A172 (cell line): ENCODE data around the gene TMEM119. TPM values are rescaled to one million over a fixed set of nuclear protein-coding genes. Genes with fewer than 3 reads are reported as not detected.
"Not testable (repeated sequence)": the region's sequence is repeated elsewhere in the genome, so short reads cannot be mapped to it uniquely, and the experiment has no call there.

Experiments
- DNase-seq: peaks from one replicate; pipeline ENCODE4 v3.0.0-alpha.2; 2015; ENCODE audit warnings: low spot score
- total RNA-seq: library from RNA; depleted of rRNA; stranded (reverse); fragments of >200 nt; shearing (Covaris generic); gene quantifications from 2 replicates; pipeline ENCODE4 v1.2.3, GENCODE V29; 2014

The TMEM119 gene
- total RNA-seq, 1 experiment from 2014 or later, result not detected

GRCh38 chr12:108567406-108568337 is 30.2 kb downstream of the TMEM119 start:
- peak; percentile 19 for DNase-seq

DNA sequence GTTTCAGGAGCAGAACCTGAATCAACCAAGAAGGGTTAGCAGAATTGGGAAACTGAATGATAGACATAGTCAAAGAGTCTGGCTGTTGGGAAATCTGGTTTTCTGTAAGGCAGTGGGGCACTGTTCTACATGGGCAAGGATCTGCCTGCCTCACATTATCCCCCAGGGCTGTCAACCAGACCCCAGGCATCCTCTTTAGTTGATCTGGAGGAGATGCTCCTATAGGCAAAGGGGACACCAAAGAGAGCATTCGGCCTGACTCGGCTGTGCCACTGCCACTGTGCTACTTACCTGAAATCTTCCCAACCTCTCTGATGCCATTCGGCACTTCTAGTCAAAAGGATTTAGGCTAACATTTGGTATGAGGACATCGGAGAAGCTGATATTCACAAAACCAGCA is 31.4 kb downstream of the TMEM119 start:
- DNase-seq, result no peak

DNA sequence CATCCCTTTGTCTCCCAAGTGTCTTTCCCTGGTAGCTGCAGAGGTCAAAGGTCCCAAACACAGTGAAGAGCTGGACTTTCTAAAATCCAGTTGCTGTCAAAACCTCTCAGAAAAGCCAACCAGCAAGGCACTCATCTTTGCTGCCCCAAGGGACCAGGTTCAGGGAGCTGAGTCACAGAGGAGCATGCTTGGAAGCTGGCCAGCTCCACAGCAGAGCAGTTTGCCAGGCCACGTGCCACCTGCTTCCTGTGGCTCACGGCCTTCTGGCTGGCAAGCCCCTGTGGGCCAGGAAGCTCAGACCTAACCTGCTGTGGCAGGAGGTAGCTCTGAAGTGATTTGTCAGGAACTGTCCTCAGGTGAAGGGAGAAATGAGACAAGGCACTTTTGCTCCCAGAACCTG is 31.9 kb downstream of the TMEM119 start:
- peak; percentile 90 for DNase-seq

DNA sequence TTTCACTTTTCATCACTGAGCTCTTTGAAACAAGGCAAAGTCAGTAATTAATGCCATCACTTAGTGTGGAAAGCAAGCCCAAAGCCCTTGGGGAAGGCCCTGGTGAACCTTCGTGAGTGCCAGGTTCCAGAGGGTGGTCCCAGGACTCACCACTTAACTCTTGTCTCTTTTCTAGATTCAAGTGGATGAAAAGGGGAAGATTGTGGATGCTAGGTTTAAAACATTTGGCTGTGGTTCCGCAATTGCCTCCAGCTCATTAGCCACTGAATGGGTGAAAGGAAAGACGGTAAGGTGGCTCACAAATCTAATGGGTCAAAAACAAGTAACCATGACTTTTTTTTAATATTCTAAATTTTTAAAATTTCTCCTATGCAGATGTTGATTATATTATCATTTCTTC is 32.7 kb downstream of the TMEM119 start:
- no peak for DNase-seq

DNA sequence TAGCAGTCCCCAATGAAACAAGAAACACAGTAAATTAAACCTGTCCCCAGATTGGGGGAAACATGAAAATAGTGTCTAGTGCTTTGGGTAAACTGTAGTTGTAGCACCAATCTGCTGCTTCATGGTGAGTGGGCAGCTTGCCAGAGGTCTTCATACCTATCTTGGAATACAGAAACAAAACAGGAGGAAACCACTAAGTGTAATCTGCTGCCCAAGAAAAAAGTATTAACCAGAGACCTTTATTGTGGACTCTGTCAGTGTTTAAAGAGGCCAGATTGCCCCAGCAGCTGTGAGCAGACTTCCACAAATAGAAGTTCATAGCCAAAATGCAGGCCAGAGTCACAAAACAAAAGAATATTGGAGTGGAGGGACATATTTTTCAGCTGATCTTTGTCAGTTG is 33.2 kb downstream of the TMEM119 start:
- DNase-seq, result no peak

- no peak for DNase-seq
Measured at GRCh38 chr12:108563804-108564151, 34.1 kb downstream of the TMEM119 start.

DNA sequence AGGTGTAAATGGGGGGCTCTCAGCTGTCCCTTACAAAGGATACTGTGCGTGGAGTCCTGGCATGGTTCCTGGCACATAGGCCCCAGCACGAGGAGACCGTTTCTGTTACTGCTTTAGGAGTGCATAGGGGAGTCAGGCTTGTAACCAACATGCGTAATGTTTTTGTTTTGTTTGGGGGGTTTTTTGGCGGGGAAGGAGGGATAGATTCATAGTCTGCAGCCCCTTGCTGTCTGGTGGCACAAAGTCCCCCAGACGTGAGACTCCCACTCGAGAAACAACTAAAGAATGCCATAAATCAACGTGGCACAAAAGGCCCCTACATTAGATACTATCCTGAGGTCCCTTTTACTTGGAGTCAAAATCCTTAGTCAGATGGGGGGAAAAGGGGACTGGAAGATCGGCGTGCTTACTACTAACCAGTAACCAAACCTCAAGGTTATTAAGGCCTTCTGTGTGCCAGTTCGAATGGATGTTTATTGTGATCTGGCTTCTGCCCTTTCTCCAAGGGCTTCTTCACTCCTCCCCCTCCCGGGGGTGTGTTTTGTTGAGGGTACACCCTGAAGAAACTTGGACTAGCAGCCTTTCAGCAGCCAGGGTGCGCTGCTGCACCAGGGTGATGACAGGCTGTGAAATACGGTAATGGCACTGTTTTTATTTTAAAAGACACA is 34.6 kb downstream of the TMEM119 start:
- DNase-seq, result peak; percentile 84

- peak; percentile 94 for DNase-seq
Measured at GRCh38 chr12:108562348-108563135, 35.3 kb downstream of the TMEM119 start, which contains the start of gene ISCU. ISCU (plus strand) TSS chr12:108562596; CDS start chr12:108562623, 27 bp downstream.

GRCh38 chr12:108561852-108562347 is 36.0 kb downstream of the TMEM119 start:
- DNase-seq, result no peak

GRCh38 chr12:108560752-108561719 is 36.8 kb downstream of the TMEM119 start, which contains the start of gene SART3:
SART3 (minus strand) TSS chr12:108561173; CDS start chr12:108561154, 19 bp downstream.
- peak; percentile 84 for DNase-seq

GRCh38 chr12:108560321-108560721 is 37.6 kb downstream of the TMEM119 start:
- DNase-seq, result no peak

DNA sequence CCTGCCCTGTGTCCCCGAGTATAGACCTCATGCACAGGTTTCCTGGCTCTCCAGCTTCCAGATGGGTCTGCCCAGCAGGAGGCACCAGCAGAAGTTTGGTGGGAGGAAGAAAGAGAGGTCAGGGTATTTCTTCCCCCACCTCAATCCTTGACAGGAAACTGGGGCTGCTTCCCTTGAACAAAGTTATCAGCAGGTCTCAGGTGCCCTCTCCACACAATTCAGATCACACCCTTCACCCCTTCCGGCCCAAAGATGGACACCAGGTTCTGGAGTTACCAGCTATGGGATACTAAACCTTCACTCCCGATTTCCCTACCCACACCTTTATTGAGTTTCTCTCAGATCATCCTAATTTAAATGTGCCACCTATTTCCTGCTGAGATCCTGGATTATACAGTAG is 38.1 kb downstream of the TMEM119 start:
- DNase-seq, result no peak

DNA sequence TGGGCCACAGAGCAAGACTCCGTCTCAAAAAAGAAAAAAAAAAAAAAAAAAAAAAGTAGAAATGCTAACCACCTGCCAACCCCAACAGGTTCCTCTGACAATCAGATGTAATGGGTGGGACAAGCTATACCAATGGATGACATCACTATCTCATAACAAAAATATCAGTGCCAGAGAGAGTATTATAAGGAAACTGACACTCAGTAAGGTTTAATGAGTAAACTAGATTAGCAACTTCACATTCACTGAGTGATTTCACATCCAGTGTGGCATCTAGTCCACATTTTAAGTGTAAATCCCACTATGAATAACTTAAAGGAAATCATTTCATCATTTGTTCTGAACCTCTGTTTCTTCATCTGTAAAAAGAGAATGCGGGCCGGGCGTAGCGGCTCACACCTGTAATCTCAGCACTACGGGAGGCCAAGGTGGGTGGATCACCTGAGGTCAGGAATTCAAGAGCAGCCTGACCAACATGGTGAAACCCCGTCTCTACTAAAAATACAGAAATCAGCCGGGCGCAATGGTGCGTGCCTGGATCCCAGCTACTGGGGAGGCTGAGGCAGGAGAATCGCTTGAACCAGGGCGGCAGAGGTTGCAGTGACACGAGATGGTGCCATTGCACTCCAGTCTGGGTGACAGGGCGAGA is 38.8 kb downstream of the TMEM119 start:
- DNase-seq, result no peak

DNA sequence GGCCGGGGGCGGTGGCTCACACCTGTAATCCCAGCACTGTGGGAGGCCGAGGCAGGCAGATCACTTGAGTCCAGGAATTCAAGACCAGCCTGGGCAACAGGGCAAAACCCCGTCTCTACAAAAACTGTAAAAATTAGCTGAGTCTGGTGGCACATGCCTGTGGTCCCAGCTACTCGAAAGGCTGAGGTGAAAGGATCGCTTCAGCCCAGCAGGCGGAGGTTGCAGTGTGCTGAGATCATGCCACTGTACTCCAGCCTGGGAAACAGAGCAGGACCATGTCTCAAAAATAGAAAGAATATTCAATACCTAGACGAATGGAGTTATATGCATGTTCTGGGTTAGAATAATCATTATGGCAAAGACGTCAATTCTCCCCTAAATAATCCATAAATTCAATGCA is 42.5 kb downstream of the TMEM119 start:
- DNase-seq, result not testable (repeated sequence)

GRCh38 chr12:108553799-108554198 is 44.1 kb downstream of the TMEM119 start:
- no peak for DNase-seq

GRCh38 chr12:108551535-108551934 is 46.3 kb downstream of the TMEM119 start:
- no peak for DNase-seq

- DNase-seq, result no peak
Measured at GRCh38 chr12:108548954-108549521, 48.8 kb downstream of the TMEM119 start.

- DNase-seq, result no peak
Measured at GRCh38 chr12:108547686-108548085, 50.2 kb downstream of the TMEM119 start.

DNA sequence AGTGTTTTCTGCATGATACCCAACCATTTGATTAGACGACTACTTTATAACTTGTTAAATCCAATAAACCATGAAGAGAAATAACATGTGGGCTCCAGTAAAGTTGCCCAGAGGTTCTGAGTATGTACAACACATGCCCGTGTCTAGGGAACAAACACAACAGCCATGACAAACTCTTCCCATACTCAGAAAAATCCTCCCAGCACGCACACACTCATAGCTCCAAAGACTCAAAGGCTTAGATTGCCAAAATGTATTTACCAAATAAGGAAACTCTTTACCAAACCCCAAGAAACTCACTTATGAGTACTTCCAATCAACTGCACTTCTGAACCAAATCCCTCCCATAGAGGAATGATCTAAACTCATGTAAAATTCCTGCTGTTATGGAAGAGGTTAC is 54.2 kb downstream of the TMEM119 start:
- no peak for DNase-seq

DNA sequence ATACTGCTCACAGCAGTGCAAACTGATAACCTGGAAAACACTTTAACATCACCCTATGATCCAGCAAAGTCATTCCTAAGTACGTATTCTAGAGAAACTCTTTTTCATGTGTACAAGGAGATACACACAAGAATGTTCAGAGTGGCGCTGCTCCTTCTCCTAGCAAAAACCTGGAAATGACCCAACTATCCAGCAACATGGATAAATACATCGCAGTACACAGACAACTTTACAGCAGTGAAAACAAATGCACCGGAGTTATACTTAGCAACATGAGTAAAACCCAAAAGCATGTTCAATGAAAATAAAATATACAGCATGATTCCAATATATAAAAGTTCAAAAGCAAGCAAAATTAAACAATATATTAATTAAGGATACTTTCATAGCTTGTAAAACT is 55.6 kb downstream of the TMEM119 start:
- DNase-seq, result no peak
